Loucy (cell line): ENCODE data around the gene BCAS3.

Experiments used
- H2AFZ ChIP-seq: fragments of 200-600 bp; sonication (generic); 2 replicates; pipeline ENCODE4 v1.6.0; 2016; ENCODE audit warnings: antibody characterized with exemption, mild to moderate bottlenecking, low read length, moderate library complexity
- H3F3A ChIP-seq: fragments of 200-600 bp; 2 replicates; pipeline ENCODE4 v1.6.0; 2016; ENCODE audit warnings: antibody characterized with exemption, low read depth, mild to moderate bottlenecking
- H3K27me3 ChIP-seq: fragments of 200-600 bp; sonication (generic); 2 replicates; pipeline ENCODE4 v1.6.1; 2014; ENCODE audit warnings: low read length, mild to moderate bottlenecking; ENCODE audit not compliant: insufficient read depth, poor library complexity, severe bottlenecking
- H3K36me3 ChIP-seq: fragments of 200-600 bp; sonication (generic); 2 replicates; pipeline ENCODE4 v1.6.1; 2016; ENCODE audit warnings: low read length; ENCODE audit not compliant: insufficient read depth
- H3K4me1 ChIP-seq: fragments of 200-600 bp; sonication (generic); 2 replicates; pipeline ENCODE4 v1.5.1; 2014; ENCODE audit warnings: low read length, mild to moderate bottlenecking; ENCODE audit not compliant: insufficient read depth, poor library complexity, severe bottlenecking
- H3K4me2 ChIP-seq: fragments of 200-600 bp; sonication (generic); 2 replicates; pipeline ENCODE4 v1.6.0; 2014; ENCODE audit warnings: antibody characterized with exemption, low read length, low read depth, mild to moderate bottlenecking; ENCODE audit not compliant: poor library complexity, severe bottlenecking
- H3K4me3 ChIP-seq: fragments of 200-600 bp; sonication (generic); 2 replicates; pipeline ENCODE4 v1.5.1; 2014; ENCODE audit warnings: low read length, mild to moderate bottlenecking, mixed read lengths; ENCODE audit not compliant: poor library complexity, severe bottlenecking
- H3K79me2 ChIP-seq: fragments of 200-600 bp; sonication (generic); 2 replicates; pipeline ENCODE4 v1.6.1; 2014; ENCODE audit warnings: low read length; ENCODE audit not compliant: insufficient read depth
- H3K9ac ChIP-seq: fragments of 200-600 bp; sonication (generic); 2 replicates; pipeline ENCODE4 v1.6.0; 2014; ENCODE audit warnings: mild to moderate bottlenecking, low read depth, low read length, moderate library complexity; ENCODE audit not compliant: poor library complexity, severe bottlenecking
- H3K9me2 ChIP-seq: fragments of 200-600 bp; sonication (generic); replicated peaks from 2 replicates; pipeline ENCODE4 v1.6.1; 2016; ENCODE audit warnings: low read depth, low read length, mixed read lengths
- H3K9me3 ChIP-seq: fragments of 200-600 bp; sonication (generic); 2 replicates; pipeline ENCODE4 v1.6.1; 2014; ENCODE audit warnings: mild to moderate bottlenecking, antibody characterized with exemption, low read length, low read depth; ENCODE audit not compliant: insufficient read depth
- H4K20me1 ChIP-seq: fragments of 200-600 bp; sonication (generic); 2 replicates; pipeline ENCODE4 v1.6.0; 2014; ENCODE audit warnings: antibody characterized with exemption, low read length, mild to moderate bottlenecking; ENCODE audit not compliant: insufficient read depth, poor library complexity, severe bottlenecking
- CTCF ChIP-seq: fragments of 200-600 bp; sonication (generic); conservative IDR thresholded peaks from 2 replicates; pipeline ENCODE4 v1.5.1; 2014; ENCODE audit warnings: mild to moderate bottlenecking, antibody characterized with exemption, low read length
- EZH2phosphoT487 ChIP-seq: fragments of 200-600 bp; IDR thresholded peaks from 2 replicates; pipeline ENCODE4 v1.6.1; 2018; ENCODE audit warnings: antibody characterized with exemption, mild to moderate bottlenecking, moderate library complexity, borderline replicate concordance

Gene BCAS3

GRCh38 chr17:60717814-60718213, 40.2 kb downstream of the BCAS3 start:
- no peak for TF ChIP-seq CTCF
- no peak for TF ChIP-seq EZH2phosphoT487
- Histone ChIP-seq H3K79me2 (no peaks in the 10 kb centered on the region), H3K9ac (no peak overlapping the region), H3K9me2 (no peaks in the 10 kb centered on the region), H3K4me2 (no peak overlapping the region), H2AFZ (no peak overlapping the region), H3K4me3 (no peak overlapping the region), H3F3A (no peaks in the 10 kb centered on the region), H4K20me1 (no peaks in the 10 kb centered on the region), H3K27me3 (no peaks in the 10 kb centered on the region), H3K36me3 (no peaks in the 10 kb centered on the region), H3K4me1 (no peaks in the 10 kb centered on the region), H3K9me3 (no peaks in the 10 kb centered on the region)

- Histone ChIP-seq H2AFZ (no peak overlapping the region), H3K36me3 (no peaks in the 10 kb centered on the region), H3K9me2 (no peaks in the 10 kb centered on the region), H3K79me2 (no peaks in the 10 kb centered on the region), H3K4me2 (no peak overlapping the region), H3K4me3 (no peak overlapping the region), H3K4me1 (no peaks in the 10 kb centered on the region), H3K9me3 (no peaks in the 10 kb centered on the region), H3K9ac (no peak overlapping the region), H3F3A (no peaks in the 10 kb centered on the region), H3K27me3 (no peaks in the 10 kb centered on the region), H4K20me1 (no peaks in the 10 kb centered on the region)
- peak; percentile 94 for TF ChIP-seq CTCF
- no peak for TF ChIP-seq EZH2phosphoT487
Observed at GRCh38 chr17:60720763-60721531, 43.3 kb downstream of the BCAS3 start.

GRCh38 chr17:60724647-60725046, 47.0 kb downstream of the BCAS3 start:
- Histone ChIP-seq H3K9me3 (no peaks in the 10 kb centered on the region), H3K9me2 (no peaks in the 10 kb centered on the region), H3K27me3 (no peaks in the 10 kb centered on the region), H3K79me2 (no peaks in the 10 kb centered on the region), H3K4me3 (no peak overlapping the region), H3K9ac (no peak overlapping the region), H2AFZ (no peak overlapping the region), H3F3A (no peaks in the 10 kb centered on the region), H3K4me1 (no peaks in the 10 kb centered on the region), H3K36me3 (no peaks in the 10 kb centered on the region), H3K4me2 (no peak overlapping the region), H4K20me1 (no peaks in the 10 kb centered on the region)
- TF ChIP-seq CTCF (no peak), EZH2phosphoT487 (no peak)
